ENCODE data around the gene CHMP3.
"Not testable (repeated sequence)": the region's sequence is repeated elsewhere in the genome, so short reads cannot be mapped to it uniquely, and the experiment has no call there.

Gene CHMP3

DNA sequence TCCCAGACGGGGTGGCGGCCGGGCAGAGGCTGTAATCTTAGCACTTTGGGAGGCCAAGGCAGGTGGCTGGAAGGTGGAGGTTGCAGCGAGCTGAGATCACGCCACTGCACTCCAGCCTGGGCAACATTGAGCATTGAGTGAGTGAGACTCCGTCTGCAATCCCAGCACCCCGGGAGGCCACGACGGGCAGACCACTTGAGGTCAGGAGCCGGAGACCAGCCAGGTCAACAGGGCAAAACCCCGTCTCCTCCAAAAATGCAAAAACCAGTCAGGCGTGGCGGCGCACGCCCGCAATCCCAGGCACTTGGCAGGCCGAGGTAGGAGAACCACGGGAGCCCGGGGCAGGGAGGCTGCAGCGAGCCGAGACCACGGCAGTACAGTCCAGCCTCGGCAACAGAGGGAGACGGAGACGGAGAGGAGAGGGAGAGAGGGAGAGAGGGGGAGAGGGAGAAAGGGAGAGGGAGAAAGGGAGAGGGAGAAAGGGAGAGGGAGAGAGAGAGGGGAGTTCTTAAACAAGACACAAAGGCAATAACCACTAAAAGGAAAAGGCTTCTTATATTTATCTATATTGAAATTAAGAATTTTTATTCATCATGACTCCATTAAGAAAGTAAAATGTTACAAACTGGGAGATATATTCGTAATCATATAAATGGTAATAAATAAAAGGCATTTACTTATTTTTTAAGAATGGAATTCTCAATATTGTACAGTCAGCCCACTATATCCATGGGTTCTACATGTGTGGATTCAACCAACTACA, 13.1 kb downstream of the CHMP3 start:
- not testable (repeated sequence) for DNase-seq (ENCODE audit: low read depth, low spot score)

DNA sequence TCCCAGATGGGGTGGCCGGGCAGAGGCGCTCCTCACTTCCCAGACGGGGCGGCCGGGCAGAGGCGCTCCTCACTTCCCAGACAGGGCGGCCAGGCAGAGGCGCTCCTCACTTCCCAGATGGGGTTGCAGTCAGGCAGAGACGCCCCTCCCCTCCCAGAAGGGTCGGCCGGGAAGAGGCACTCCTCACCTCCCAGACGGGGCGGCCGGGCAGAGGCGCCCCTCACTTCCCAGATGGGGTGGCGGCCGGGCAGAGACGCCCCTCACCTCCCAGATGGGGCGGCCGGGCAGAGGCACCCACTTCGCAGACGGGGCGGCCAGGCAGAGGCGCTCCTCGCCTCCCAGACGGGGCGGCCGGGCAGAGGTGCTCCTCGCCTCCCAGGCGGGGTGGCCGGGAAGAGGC, 13.8 kb downstream of the CHMP3 start:
- DNase-seq (ENCODE audit: low read depth, low spot score): not testable (repeated sequence)

DNA sequence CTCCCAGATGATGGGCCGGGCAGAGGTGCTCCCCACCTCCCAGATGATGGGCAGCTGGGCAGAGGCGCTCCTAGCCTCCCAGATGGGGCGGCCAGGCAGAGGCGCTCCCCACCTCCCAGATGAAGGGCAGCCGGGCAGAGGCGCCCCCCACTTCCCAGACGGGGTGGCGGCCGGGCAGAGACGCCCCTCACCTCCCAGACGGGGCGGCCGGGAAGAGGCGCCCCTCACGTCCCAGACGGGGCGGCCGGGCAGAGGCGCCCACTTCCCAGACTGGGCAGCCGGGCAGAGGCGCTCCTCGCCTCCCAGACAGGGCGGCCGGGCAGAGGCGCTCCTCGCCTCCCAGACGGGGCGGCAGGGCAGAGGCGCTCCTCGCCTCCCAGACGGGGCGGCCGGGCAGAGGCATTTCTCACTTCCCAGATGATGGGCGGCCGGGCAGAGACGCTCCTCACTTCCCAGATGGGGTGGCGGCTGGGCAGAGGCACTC, 14.3 kb downstream of the CHMP3 start:
- DNase-seq (ENCODE audit: low read depth, low spot score): not testable (repeated sequence)

DNA sequence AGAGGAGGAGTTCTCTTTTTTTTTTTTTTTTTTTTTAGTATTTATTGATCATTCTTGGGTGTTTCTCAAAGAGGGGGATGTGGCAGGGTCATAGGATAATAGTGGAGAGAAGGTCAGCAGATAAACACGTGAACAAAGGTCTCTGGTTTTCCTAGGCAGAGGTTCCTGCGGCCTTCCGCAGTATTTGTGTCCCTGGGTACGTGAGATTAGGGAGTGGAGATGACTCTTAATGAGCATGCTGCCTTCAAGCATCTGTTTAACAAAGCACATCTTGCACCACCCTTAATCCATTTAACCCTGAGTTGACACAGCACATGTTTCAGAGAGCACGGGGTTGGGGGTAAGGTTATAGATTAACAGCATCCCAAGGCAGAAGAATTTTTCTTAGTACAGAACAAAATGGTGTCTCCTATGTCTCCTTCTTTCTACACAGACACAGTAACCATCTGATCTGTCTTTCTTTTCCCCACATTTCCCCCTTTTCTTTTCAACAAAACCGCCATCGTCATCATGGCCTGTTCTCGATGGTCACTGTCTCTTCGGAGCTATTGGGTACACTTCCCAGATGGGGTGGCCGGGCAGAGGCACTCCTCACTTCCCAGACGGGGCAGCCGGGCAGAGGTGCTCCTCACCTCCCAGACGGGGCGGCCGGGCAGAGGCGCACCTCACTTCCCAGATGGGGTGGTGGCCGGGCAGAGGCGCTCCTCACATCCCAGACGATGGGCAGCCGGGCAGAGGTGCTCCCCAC, 14.9 kb downstream of the CHMP3 start:
- DNase-seq (ENCODE audit: low read depth, low spot score): not testable (repeated sequence)

DNA sequence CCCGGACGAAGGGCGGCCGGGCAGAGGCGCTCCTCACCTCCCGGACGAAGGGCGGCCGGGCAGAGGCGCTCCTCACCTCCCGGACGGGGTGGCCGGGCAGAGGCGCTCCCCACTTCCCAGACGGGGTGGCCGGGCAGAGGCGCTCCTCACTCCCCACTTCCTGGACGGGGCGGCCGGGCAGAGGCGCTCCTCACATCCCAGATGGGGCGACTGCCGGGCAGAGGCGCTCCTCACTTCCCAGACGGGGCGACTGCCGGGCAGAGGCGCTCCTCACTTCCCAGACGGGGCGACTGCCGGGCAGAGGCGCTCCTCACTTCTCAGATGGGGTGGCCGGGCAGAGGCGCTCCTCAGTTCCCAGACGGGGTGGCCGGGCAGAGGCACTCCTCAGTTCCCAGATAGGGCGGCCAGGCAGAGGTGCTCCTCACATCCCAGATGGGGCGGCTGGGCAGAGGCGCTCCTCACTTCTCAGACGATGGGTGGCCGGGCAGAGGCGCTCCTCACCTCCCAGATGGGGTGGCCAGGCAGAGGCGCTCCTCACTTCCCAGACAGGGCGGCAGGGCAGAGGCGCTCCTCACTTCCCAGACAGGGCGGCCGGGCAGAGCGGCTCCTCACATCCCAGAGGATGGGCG, 17.8 kb downstream of the CHMP3 start:
- DNase-seq (ENCODE audit: low read depth, low spot score): not testable (repeated sequence)

DNA sequence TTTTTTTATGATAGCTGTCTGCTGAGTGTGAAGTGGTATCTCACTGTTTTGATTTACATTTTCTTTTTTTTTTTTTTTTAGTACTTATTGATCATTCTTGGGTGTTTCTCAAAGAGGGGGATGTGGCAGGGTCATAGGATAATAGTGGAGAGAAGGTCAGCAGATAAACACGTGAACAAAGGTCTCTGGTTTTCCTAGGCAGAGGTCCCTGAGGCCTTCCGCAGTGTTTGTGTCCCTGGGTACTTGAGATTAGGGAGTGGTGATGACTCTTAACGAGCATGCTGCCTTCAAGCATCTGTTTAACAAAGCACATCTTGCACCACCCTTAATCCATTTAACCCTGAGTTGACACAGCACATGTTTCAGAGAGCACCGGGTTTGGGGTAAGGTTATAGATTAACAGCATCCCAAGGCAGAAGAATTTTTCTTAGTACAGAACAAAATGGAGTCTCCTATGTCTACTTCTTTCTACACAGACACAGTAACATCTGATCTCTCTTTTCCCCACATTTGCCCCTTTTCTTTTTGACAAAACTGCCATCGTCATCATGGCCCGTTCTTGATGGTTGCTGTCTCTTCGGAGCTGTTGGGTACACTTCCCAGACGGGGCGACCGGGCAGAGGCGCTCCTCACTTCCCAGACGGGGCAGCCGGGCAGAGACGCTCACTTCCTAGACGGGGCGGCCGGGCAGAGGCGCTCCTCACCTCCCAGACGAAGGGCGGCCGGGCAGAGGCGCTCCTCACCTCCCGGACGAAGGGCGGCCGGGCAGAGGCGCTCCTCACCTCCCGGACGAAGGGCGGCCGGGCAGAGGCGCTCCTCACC, 18.8 kb downstream of the CHMP3 start:
- DNase-seq (ENCODE audit: low read depth, low spot score): not testable (repeated sequence)

DNA sequence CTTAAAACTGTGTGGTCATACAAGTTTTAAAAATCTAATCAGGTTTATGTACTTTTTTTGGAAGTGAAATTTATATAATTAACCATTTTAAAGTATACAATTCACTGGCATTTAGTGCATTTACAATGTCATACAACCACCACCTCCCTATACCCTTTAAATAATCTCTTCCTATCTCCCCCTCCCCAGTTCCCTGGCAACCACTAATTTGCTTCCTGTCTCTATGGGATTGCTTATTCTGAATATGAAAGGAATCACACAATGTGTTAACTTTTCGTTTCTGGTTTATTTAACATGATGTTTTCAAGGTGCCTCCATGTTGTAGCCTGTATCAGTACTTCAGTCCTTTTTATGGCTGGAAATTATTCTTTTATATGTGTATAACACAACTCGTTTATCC, 19.4 kb downstream of the CHMP3 start:
- no peak for DNase-seq (ENCODE audit: low read depth, low spot score)

DNA sequence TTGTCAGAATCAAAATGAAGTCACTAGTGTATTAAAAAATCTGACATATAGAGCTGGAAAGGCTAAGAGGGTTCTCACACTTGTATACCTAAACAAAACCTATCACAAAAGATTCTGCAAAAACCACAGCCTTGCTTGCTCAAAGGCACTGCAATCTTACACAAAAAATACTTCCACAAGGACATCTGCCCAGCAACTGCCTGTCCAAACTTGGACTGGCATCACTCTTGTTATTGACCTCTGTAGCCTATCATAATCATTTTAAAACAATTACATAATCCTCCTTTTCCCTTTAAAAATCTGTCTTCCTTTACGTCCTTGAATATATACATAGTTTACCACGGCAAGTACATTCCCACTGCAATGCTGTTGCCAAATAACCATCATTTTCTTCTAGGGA, 19.9 kb downstream of the CHMP3 start:
- DNase-seq (ENCODE audit: low read depth, low spot score): no peak

DNA sequence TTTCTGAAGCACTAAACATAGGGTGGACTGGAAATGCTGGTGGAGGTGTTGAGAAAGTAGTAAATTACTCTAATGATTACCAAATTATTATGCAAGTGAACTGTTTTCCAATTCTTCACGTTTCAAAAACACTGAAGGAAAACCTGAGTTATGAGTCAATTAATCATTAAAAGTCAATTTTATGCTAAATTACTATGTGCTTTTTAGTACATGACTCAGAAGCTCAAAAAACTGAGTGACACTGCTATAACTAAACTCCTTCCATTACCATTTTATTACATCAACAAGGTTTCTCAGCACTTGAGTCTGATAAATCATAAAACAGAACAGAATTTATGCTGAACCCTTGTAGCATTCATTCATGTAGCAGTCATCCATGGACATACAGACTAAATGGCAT, 20.4 kb downstream of the CHMP3 start:
- no peak for DNase-seq (ENCODE audit: low read depth, low spot score)

DNA sequence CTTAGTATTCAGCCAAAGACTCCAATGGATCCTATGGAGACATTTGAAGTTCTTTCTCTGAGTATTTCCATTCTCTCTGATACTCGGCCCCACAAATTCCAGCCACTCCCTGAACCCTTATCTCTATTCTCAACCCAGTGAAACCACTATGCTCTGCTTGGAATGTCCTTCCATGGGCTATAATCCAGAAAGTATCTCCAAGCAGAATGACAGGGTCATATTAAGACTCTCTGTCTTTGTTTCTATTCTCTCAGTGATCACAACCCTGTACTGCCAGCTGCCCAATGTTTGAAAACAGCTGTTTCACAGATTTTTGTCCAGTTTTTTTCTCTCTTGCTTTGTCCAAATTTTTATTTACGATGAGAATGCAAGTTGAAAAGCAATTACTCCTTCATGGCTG, 21.9 kb downstream of the CHMP3 start:
- DNase-seq (ENCODE audit: low read depth, low spot score): no peak

DNA sequence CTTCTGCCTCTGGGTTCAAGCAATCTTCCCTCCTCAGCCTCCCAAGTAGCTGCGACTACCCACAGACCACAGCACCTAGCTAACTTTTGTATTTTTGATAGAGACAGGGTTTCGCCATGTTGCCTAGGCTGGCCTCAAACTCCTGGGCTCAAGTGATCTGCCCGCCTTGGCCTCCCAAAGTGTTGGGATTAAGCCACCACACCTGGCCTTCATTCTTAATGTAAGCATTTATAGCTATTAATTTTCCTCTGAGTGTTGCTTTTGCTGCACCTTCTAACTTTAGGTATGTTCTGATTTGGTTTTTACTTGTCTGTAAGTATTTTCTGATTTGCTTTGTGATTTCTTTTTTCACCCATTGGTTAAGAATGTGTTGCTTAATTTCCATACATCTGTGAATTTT, 29.7 kb downstream of the CHMP3 start:
- DNase-seq (ENCODE audit: low read depth, low spot score): no peak

DNA sequence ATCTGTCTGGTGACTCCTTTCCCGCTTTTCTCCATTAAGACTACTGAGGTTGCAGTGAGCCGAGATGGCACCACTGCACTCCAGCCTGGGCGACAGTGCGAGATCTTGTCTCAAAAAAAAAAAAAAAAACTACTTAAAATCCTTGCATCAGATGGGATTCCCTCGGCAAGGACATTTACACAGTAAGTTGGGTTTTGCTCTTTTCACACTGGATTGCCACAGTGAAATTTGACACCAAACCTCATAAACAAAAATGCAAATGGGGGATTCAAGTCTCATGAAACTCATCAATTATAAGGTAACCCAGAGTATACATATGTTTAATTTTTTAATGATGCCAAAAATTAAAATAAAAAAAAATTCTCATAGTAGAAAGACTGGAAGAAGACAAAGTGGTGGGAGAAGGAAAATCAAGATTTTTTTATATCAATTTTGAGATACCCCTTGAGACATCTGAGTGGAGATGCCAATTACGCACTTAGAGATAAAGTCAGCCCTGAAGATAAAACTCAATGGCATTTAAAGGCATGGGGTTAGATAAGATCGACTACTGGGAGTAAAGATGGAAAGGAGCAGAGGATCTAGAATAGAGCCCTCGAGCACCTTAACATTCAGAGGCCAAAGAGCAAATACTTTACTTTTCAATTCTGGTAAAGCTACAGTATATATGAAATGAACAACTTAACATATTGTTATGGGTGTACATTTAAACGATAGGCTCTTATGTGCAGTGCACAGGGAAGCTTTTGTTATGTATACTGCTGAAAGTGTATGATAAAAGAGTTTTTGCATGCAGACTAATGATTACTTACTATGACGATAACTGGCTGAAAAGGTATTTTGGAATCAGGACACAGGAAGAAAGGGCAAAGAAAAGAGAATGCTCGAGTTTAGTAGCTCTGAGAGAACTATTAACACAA, 37.6 kb downstream of the CHMP3 start:
- DNase-seq (ENCODE audit: low read depth, low spot score): no peak

DNA sequence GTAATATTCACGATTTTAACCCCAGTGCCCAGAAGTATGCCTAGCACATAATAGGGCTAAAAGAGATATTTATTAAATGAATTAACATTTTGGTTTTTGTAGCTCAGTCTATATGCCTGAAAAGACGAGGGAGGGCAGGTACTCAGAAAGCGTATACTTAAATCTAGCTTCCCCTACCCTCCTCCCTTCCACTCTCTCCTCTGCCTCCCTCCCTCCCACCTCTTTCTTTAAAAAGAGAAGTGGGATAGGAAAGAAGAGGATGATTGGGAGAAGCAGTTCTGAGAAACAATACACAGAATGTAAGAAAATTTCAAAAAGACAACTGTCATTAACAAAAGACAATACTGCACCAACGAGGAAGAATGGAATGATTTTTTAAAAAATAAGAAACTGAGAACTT, 39.8 kb downstream of the CHMP3 start:
- DNase-seq (ENCODE audit: low read depth, low spot score): no peak

DNA sequence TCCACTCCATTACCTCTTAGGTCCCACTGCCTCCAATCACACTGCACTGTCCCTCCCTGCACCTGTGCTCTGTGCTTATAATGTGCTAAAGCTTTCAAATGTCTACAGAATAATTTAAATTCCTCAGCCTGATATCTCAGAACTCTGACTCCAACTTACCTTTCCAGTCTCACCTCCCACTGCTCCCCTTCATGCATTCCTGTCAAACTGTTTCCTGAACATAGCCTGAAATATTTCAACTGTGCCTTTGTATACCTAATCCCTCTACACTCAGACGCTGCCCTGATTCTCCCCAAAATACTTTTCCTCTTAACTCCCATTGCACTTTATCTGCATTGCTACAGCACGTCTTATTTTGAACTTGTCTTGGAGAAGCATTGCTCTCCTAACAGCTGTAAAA, 40.5 kb downstream of the CHMP3 start:
- DNase-seq (ENCODE audit: low read depth, low spot score): no peak

DNA sequence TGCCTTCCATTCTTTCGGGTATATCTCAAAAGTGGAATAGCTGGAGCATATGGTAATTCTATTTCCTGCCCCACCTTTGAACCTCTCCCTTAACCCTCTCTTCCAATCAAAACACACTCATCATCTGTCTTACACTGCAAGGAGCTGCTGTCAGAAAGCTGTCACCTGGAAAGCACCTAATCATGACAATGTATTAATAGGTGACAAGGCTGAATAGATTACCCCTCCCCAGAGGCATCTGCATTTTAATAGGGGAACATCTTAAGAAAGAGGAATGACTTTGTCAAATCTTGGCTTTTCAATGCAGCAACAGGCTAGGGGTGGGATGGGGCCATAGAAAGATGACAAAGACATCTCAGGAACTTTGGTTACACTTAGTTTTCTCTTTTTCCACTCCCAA, 41.3 kb downstream of the CHMP3 start:
- no peak for DNase-seq (ENCODE audit: low read depth, low spot score)

DNA sequence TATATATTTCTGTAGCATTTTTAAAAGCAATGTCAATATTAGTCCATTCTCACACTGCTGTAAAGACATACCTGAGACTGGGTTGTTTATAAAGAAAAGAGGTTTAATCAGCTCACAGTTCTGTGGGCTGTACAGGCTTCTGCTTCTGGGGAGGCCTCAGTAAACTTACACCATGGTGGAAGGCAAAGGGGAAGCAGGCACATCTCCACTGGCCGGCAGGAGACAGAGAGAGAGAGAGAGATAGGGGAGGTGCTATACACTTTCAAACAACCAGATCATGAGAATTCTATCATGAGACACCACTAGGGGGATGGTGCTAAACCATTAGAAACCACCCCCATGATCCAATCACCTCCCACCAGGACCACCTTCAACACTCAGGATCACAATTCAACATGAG, 43.1 kb downstream of the CHMP3 start:
- DNase-seq (ENCODE audit: low read depth, low spot score): no peak

DNA sequence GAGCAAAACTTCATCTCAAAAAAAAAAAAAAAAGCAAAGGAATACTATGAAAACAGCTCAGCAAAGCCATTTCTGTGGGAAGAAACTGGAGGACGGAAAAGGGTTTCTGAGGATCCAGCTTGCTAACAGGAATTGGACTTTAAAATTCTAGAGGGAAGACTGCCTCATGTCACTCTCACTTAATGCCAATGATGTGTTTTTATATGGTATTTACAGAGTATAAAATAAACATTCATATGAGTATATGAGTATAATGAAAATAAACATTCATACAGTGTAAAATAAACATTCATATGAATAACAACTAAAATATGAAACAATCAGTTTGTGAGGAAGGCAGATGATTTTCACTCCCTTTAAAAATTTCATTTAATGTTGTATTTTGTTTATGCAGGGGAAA, 43.9 kb downstream of the CHMP3 start:
- DNase-seq (ENCODE audit: low read depth, low spot score): peak; percentile 24

DNA sequence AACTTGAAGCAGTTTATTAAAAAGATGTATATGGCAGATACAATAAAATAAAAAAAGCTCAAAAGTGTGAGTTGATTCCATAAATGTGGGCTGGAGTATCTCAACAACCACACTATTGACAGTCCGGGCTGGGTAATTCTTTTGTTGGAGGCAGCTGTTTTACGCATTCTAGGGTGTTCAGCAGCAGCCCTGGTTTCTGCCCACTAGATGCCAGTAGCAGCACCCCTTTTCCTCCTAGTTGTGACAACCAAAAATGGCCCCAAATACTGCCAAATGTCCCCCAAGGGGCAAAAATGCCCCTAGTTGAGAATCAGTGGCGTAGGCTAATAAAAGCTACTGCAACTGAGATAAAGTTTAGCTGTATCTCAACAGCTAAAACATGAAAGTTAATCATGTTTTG, 44.8 kb downstream of the CHMP3 start:
- DNase-seq (ENCODE audit: low read depth, low spot score): no peak

DNA sequence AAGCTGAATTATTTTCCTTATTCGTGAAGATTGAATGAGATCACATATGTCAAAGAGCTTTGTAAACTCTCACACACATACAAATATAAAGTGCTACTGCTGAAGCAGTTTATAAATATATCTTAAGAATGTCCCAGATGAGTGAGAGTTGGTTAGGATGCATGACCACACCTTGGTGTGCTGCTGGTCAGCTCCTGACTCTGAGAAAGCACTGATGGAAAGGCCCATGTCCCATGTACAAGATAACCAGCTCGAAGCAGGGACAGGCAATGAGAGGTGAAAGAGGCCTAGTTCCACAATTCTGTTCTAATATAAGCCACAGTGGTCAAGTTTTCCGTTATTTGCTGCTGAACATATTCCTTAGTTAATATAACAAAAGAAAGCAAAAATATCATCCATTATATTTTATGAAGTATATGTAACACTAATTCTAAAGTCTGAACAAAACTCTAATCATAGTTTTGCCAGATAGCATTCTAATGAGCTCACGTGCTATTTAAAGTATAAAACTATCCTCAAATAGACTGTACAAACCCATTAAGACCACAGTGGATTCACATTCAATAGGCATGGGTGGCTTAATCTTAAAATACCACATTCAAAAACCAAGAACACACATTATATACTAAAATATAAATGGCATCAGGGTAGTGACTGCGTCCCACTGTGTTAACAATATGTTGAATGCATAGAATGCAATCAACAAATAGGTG, 49.1 kb downstream of the CHMP3 start:
- no peak for DNase-seq (ENCODE audit: low read depth, low spot score)

DNA sequence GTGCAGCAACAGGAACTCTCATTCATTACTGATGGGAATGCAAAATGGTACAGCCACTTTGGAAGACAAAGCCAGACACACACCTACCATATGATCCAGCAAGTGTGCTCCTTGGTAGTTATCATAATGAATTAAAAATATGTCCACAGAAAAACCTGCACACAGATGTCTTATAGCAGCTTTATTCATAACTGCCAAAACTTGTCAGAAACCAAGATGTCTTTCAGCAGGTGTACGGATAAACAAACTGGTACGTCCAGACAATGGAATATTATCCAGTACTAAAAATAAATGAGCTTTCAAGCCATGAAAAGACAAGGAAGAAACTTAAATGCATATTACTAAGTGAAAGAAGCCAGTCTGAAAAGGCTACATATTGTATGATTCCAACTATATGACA, 50.4 kb downstream of the CHMP3 start:
- no peak for DNase-seq (ENCODE audit: low read depth, low spot score)
